ENCODE results near the gene CLPTM1.

DNA sequence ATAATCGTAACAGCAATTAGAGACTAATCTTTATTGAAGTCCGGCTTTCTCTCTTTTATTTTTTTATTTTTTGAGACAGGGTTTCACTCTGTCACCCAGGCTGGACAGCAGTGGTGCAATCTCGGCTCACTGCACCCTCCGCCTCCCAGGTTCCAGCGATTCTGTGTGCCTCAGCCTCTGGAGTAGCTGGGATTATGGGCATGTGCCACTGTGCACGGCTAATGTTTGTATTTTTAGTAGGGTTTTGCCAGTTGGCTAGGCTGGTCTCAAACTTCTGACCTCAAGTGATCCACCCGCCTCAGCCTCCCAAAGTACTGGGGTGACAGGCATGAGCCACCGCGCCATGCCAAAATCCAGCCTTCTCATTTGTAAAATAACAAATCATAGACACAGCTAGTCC, 5.6 kb upstream of the CLPTM1 start:
- TF ChIP-seq POLR2AphosphoS5 (IDR thresholded peaks at IDR 0.05; ENCODE audit: low read depth, low read length), result no peak
- TF ChIP-seq, protein P1, sequence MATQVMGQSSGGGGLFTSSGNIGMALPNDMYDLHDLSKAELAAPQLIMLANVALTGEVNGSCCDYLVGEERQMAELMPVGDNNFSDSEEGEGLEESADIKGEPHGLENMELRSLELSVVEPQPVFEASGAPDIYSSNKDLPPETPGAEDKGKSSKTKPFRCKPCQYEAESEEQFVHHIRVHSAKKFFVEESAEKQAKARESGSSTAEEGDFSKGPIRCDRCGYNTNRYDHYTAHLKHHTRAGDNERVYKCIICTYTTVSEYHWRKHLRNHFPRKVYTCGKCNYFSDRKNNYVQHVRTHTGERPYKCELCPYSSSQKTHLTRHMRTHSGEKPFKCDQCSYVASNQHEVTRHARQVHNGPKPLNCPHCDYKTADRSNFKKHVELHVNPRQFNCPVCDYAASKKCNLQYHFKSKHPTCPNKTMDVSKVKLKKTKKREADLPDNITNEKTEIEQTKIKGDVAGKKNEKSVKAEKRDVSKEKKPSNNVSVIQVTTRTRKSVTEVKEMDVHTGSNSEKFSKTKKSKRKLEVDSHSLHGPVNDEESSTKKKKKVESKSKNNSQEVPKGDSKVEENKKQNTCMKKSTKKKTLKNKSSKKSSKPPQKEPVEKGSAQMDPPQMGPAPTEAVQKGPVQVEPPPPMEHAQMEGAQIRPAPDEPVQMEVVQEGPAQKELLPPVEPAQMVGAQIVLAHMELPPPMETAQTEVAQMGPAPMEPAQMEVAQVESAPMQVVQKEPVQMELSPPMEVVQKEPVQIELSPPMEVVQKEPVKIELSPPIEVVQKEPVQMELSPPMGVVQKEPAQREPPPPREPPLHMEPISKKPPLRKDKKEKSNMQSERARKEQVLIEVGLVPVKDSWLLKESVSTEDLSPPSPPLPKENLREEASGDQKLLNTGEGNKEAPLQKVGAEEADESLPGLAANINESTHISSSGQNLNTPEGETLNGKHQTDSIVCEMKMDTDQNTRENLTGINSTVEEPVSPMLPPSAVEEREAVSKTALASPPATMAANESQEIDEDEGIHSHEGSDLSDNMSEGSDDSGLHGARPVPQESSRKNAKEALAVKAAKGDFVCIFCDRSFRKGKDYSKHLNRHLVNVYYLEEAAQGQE (IDR thresholded peaks at IDR 0.05; ENCODE audit: insufficient read depth in 1 of 2, low read depth in 2 of 2, low read length in 2 of 2), result no peak
- no peak for TF ChIP-seq SIN3A (IDR thresholded peaks at IDR 0.05; ENCODE audit: borderline replicate concordance, insufficient read depth, low read length)
- no peak for TF ChIP-seq TAF1 (IDR thresholded peaks at IDR 0.05; ENCODE audit: borderline replicate concordance, insufficient read depth, low read length)
